ENCODE measurements around the gene GLYR1.

GLYR1 gene

GRCh38 chr16:4765511-4766474 is 81.3 kb downstream of the GLYR1 start:
- DNase-seq (ENCODE audit: low read depth), result no peak

- DNase-seq (ENCODE audit: low read depth), result no peak
These were observed 83.3 kb downstream of the GLYR1 start for GRCh38 chr16:4763791-4764190.

GRCh38 chr16:4762205-4762604 is 84.9 kb downstream of the GLYR1 start:
- DNase-seq (ENCODE audit: low read depth), result no peak

DNA sequence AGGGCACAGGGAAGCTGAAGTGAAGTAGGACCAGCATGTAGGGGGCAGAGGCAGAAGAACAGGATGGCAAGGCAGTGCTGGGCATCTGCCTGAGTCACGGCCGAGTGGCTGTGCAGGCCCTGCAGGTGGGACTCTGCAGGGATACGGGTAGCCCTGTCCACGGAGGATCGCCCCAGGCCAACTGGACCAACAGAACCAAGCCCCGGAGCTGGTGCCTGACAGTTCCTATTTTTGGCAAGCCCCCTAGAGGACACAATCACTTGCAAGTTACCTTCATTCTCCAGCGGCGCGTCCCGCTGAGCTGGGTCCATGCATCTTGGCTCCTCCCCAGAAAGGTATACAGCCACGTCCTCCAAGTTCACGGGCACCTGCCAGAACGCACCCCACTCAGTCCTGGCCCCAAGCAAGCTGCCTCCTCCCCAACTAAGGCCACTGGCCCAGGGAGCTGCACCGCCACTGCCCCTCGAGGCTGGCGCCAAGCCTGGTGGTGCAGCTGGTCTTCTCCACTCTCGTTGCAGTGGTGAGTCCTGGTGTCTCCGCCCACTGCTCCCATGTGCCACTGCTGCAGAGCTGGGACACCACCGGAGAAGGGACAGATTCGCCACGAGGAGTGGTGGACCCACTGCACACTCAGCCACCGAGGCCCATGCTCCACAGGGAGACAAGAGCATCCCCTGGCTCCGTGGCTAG is 86.7 kb downstream of the GLYR1 start:
- no peak for DNase-seq (ENCODE audit: low read depth)

GRCh38 chr16:4755687-4756086 is 91.4 kb downstream of the GLYR1 start:
- DNase-seq (ENCODE audit: low read depth), result no peak

DNA sequence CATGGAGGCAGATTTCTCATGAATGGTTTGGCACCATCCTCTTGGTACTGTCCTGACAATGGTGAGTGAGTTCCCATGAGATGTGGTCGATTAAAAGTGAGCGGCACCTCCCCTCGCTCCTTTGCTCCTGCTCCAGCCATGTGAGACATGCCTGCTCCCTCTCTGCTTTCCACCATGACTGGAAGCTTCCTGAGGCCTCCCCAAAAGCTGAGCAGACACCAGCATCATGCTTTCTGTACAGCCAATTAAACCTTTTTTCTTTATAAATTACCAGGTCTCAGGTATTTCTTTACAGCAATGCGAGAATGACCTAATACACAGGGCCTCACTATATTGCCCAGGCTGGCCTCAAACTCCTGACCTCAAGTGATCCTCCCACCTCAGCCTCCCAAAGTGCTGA is 92.2 kb downstream of the GLYR1 start:
- no peak for DNase-seq (ENCODE audit: low read depth)

DNA sequence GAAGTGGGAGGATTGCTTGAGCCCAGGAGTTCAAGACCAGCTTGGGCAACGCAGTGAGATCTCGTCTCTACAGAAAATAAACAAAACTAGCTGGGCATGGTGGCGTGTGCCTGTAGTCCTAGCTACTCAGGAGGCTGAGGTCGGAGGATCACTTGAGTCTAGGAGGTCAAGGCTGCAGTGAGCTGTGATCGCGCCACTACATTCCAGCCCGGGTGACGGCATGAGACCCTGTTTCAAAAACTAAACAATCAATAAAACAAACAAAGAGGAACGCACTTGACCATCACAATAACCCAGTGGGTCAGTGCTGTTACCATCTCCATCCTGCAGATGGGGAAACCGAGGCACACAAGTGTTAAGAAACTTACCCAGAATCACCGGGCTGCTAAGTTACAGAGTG is 93.9 kb downstream of the GLYR1 start:
- no peak for DNase-seq (ENCODE audit: low read depth)
